ENCODE data around the gene LCN9. TPM values are rescaled to one million over a fixed set of nuclear protein-coding genes. Genes with fewer than 3 reads are reported as not detected.

The LCN9 gene
- total RNA-seq, 2 donors from 2014 or later: not detected

DNA sequence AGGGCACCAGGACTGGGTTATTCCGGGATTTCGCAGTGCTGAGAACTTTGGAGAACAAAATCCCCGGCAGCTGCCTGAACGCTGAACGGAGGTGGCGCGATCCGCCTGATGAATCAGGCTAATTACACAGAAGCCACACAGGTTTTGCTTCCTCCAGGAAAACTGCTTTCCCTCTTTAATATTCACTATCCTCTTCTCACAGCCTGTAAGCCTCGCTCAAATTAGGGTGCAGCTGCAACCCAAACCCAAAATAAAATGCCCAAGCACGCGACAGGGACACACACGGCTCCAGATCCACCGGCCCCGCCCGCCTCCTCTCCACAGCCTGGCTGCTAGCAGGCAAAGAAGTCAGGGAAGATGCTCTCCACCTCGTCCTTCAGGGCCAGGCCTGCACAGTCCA, 30.2 kb downstream of the LCN9 start:
- intact Hi-C loops (cut with DNase I, micrococcal nuclease): no loop called here
- ATAC-seq: no peak
- DNase-seq: no peak

- no peak for ATAC-seq
- no peak for DNase-seq
- intact Hi-C loops (cut with DNase I, micrococcal nuclease): no loop called here
These were observed 30.7 kb downstream of the LCN9 start for GRCh38 chr9:135693771-135694170.

- no peak for DNase-seq
- ATAC-seq: no peak
- intact Hi-C loops (cut with DNase I, micrococcal nuclease): no loop called here
These were observed 31.3 kb downstream of the LCN9 start for GRCh38 chr9:135694414-135694813.

GRCh38 chr9:135695036-135695435, 31.9 kb downstream of the LCN9 start:
- intact Hi-C loops (cut with DNase I, micrococcal nuclease): no loop called here
- DNase-seq: no peak

DNA sequence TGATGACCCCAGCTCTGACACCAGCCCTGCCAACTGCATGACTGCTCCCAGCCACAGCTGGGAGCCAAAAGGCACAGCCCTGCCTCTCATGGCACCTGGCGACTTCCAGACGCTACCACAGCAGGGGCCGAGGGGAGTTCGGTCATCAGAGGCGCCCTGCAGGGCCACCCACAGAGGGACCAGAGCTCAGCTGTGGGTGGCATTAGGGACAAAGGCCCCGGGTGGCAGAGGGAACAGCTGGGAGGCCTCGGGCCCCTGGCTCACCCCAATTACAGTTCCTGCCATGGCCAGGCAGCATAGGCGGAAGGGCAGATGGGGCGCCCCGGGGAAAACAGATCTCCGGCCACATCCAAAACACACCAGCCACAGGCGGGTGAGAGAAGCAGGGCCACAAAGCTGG, 32.5 kb downstream of the LCN9 start:
- DNase-seq (no peak), ATAC-seq (no peak)
- intact Hi-C loops (cut with DNase I, micrococcal nuclease): no loop called here

More at GRCh38 chr9:135695036-135695435, 31.9 kb downstream of the LCN9 start:
- no peak for ATAC-seq

GRCh38 chr9:135696446-135696845, 33.3 kb downstream of the LCN9 start:
- ATAC-seq (no peak), DNase-seq (no peak)
- intact Hi-C loops (cut with DNase I, micrococcal nuclease): no loop called here

GRCh38 chr9:135697226-135697625, 34.1 kb downstream of the LCN9 start:
- ATAC-seq: no peak
- intact Hi-C loops (cut with DNase I, micrococcal nuclease): no loop called here

GRCh38 chr9:135698236-135698635, 35.1 kb downstream of the LCN9 start:
- intact Hi-C loops (cut with DNase I, micrococcal nuclease): no loop called here
- DNase-seq: no peak
- no peak for ATAC-seq

More at GRCh38 chr9:135697226-135697625, 34.1 kb downstream of the LCN9 start:
- no peak for DNase-seq

- ATAC-seq (no peak), DNase-seq (no peak)
- intact Hi-C loops (cut with DNase I, micrococcal nuclease): no loop called here
These were observed 35.7 kb downstream of the LCN9 start for GRCh38 chr9:135698767-135699166.

DNA sequence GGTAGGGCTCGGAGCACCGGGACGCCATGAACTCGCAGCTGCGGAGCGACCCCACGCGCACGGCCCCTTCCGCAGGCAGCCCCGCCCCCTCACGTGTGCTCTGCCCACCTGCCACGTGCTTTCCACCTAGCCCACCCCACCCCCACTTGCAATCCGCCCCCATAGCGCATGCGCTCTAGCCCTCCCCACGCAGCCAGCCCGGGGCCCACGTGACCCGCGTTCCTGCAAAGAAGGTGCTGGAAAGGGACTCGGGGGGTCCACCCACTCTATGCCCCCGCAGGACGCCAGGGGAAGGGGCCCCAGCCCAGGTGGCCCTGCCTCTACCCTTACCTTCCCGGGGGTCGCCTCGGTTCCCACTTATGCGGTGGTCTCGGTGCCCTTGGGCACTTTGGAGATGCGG, 36.3 kb downstream of the LCN9 start, which contains the start of gene SOHLH1:
SOHLH1 (minus strand) TSS at position 42 of the 400 bp plus-strand sequence; CDS start at position 28, 14 bp downstream.
- intact Hi-C loops (cut with DNase I, micrococcal nuclease): no loop called here
- no peak for ATAC-seq
- DNase-seq: no peak

DNA sequence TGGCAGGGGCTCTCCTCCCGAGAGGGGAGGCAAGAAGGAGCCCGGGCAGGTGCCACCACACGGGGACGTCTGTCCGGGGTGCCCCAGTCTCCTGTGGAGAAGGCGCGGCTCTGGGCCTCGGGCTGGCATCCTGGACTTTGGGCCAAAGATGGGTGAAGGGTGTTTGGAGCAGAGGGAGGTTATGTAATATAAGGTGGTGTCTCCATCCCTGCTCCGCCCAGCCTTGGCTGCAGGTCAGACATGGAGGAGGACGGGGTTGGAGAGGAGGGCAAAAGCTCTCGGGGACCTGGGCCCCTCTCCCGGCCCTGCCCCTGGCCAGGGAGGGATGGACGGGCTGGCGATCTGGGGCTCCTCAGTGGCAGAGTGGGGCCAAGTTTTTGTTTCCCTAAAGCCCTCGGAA, 37.4 kb downstream of the LCN9 start:
- no peak for ATAC-seq
- intact Hi-C loops (cut with DNase I, micrococcal nuclease): no loop called here

GRCh38 chr9:135701067-135701958, 38.2 kb downstream of the LCN9 start:
- intact Hi-C loops (cut with DNase I, micrococcal nuclease): no loop called here
- ATAC-seq (no peak), DNase-seq (no peak)

More for the DNA sequence above, 37.4 kb downstream of the LCN9 start:
- DNase-seq: no peak

DNA sequence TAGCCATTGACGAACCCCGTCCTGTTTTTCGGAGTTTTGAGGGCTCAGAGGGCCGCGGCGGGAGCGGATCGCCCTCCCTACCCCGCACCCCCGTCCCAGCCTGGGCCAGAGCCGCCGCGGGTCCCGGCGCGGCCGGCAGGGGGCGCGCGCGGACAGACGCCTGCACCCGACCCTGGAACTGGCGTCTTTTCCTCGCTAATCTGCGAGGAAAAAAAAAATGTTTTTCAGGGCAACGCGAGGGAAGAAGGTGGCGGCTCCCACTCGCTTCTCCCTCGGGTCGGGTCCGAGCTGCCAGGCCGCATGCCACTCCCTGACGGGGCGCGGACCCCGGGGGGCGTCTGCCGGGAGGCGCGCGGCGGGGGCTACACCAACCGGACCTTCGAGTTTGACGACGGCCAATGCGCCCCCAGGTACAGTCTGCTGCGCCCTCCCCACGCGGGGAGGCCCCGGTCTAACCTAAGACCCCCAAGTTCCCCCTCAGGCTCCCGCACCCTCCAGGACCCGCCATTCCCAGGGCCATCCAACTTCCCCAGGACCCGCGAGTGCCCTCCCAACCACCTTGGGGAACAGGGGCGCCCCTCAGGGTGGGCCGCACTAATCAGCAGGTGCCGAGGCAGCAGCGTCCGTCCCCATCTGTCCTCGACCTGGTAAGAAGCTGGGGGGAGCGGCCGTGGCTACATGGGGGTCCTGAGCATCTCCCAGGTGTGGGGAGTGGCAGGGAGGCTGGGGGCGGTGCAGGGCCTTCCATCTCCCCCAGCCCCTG, 39.0 kb downstream of the LCN9 start, which contains the start of gene KCNT1:
KCNT1 (plus strand) TSS at position 227 of the 763 bp plus-strand sequence; CDS start at position 301, 74 bp downstream.
- intact Hi-C loops (cut with DNase I, micrococcal nuclease): no loop called here
- ATAC-seq (peak; percentile 73), DNase-seq (peak in 1 of 2 donors; percentile 45)

DNA sequence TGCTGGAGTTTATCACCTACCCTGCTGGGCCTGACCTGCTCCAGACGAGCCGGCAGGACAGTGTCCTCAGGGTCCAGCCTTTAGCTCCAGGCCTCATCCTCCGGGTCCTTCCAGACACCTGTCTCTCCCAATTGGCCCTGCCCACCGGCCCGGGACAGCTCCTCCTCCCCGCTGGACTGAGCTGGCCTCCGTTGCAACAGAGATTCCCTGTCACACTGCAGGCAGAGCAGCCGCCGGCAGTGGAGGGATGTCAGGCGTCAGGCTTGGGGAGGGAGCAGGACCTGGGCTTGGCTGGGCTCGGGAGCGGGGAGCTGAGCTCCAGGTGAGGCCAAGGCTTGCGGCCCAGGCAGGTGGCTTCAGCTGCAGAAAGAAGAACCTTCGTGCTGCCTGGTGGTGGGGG, 40.6 kb downstream of the LCN9 start:
- DNase-seq: no peak
- intact Hi-C loops (cut with DNase I, micrococcal nuclease): no loop called here

DNA sequence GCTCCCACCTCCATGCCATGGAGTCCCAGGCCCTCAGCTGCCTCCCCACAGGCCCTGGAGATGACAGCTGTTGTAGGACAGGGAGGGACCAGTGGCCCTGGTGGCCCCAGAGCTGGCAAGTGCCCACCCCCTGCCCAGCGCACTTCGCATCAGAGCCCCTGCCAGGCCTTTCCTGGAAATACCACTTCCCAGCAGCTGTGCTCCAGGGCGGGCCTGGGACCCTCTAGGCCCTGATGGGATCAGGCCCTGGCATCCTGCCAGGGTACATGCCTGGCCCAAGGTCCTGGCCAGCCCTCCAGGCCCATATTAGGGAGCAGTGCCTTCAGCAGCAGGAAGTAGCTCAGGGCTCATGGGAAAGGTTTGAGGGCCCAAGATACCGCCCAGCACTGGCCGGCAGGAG, 41.4 kb downstream of the LCN9 start:
- intact Hi-C loops (cut with DNase I, micrococcal nuclease): no loop called here
- no peak for ATAC-seq
- no peak for DNase-seq

More for the DNA sequence above, 40.6 kb downstream of the LCN9 start:
- no peak for ATAC-seq

- ATAC-seq (no peak), DNase-seq (no peak)
- intact Hi-C loops (cut with DNase I, micrococcal nuclease): no loop called here
These were observed 42.3 kb downstream of the LCN9 start for GRCh38 chr9:135705376-135705775.

- ATAC-seq (no peak), DNase-seq (no peak)
- intact Hi-C loops (cut with DNase I, micrococcal nuclease): no loop called here
These were observed 43.2 kb downstream of the LCN9 start for GRCh38 chr9:135706288-135706687.

- ATAC-seq (no peak), DNase-seq (no peak)
- intact Hi-C loops (cut with DNase I, micrococcal nuclease): no loop called here
These were observed 44.4 kb downstream of the LCN9 start for GRCh38 chr9:135707252-135708138.

GRCh38 chr9:135708164-135708563, 45.1 kb downstream of the LCN9 start:
- intact Hi-C loops (cut with DNase I, micrococcal nuclease): no loop called here
- DNase-seq: no peak
- ATAC-seq: no peak
